ENCODE measurements around the gene ZNF76.

ZNF76 gene

GRCh38 chr6:35228481-35228880 is 31.1 kb upstream of the ZNF76 start:
- H3K27ac Mint-ChIP-seq: no peak overlapping the region
- H3K9me3 Mint-ChIP-seq: no peaks in the 10 kb centered on the region
- H3K36me3 Mint-ChIP-seq: no peaks in the 10 kb centered on the region
- no peaks in the 10 kb centered on the region for H3K27me3 Mint-ChIP-seq
- no peaks in the 10 kb centered on the region for H3K4me1 Mint-ChIP-seq
- H3K4me3 Mint-ChIP-seq: no peak overlapping the region

- Mint-ChIP-seq H3K9me3 (no peaks in the 10 kb centered on the region), H3K4me3 (no peak overlapping the region), H3K27ac (no peak overlapping the region), H3K4me1 (no peaks in the 10 kb centered on the region), H3K36me3 (no peaks in the 10 kb centered on the region), H3K27me3 (no peaks in the 10 kb centered on the region)
Measured at GRCh38 chr6:35229304-35229703, 30.2 kb upstream of the ZNF76 start.

- Mint-ChIP-seq H3K4me1 (no peaks in the 10 kb centered on the region), H3K27me3 (no peaks in the 10 kb centered on the region), H3K27ac (peak overlapping the region; percentile 5), H3K36me3 (no peaks in the 10 kb centered on the region), H3K4me3 (no peak overlapping the region), H3K9me3 (no peaks in the 10 kb centered on the region)
Measured at GRCh38 chr6:35230498-35230897, 29.0 kb upstream of the ZNF76 start.

DNA sequence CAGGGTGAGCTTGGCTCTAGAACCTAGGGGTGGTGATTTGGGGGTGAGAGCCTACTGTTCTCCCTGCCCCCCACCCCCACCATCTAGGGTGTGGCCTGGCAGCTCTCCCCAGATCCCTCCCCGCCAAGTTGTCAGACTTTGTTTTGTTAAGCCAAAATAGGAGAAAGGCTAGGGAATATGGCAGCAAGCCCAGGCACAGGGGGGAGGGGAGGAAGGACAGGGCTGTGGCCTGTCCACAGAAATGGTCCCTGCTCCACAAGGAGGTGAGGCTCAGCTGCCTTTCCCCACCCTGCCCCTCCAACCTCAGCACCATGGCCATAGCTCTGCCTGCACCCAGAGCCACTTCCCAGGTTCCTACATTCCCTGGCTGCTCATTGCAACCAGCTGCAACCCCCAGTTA is 28.6 kb upstream of the ZNF76 start:
- Mint-ChIP-seq H3K27ac (no peak overlapping the region), H3K4me1 (no peaks in the 10 kb centered on the region), H3K9me3 (no peaks in the 10 kb centered on the region), H3K27me3 (no peaks in the 10 kb centered on the region), H3K4me3 (no peak overlapping the region), H3K36me3 (no peaks in the 10 kb centered on the region)

DNA sequence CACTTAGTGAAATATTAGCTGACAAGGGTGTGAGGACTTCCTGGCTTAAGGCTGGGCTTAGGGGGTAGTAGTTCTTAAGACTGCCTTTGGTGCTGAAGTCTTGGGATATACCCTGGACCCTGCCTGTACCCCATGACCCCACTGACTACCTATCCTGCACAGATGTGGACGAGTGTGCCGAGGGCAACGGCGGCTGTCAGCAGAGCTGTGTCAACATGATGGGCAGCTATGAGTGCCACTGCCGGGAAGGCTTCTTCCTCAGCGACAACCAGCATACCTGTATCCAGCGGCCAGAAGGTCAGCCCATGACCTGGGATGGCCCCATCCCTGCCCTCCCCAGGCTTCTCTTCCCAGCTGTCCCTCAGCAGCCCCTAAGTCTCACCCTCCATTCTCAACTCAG is 28.0 kb upstream of the ZNF76 start:
- Mint-ChIP-seq H3K27me3 (no peaks in the 10 kb centered on the region), H3K4me3 (no peak overlapping the region), H3K36me3 (no peaks in the 10 kb centered on the region), H3K9me3 (no peaks in the 10 kb centered on the region), H3K27ac (no peak overlapping the region), H3K4me1 (no peaks in the 10 kb centered on the region)

DNA sequence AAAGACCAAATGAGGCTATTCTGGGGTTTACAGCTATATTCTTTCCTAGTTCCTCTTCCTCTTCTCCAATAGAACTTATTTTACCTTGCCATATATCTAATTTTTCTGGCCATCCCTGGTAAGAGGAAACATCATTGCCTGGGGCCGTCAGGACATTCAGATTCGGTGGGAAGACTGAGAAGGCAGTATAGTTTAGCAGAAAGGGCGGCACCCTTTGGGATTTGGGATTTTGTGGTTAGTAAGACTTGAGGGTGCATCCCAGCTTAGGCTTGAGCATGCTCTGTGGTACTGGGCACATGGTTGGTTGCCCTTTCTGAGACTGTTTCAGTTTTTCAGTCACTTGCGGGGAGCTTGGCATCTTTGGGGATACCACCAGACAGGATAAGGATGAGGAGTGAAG is 24.6 kb upstream of the ZNF76 start:
- Mint-ChIP-seq H3K4me1 (no peaks in the 10 kb centered on the region), H3K36me3 (no peaks in the 10 kb centered on the region), H3K9me3 (no peaks in the 10 kb centered on the region), H3K27ac (no peak overlapping the region), H3K4me3 (no peak overlapping the region), H3K27me3 (no peaks in the 10 kb centered on the region)

DNA sequence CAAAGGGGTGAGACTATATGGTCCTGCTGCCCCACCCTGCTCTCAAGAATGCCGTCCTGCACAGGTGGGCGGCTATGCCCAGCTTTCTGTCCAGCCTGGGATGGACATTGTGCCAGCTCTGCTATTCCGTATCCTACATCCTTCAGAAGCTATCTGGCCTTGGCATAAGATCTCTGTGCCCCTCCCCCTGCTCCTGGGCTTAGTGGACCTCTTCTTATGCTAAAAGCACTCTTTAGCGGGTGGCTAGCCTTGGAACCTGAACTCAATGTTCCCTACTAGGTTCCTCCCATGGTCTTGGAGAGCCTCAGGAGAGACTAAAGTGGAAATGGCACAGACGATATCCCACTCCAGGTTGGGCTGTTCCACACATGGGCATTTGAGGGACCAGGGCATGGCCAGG is 23.3 kb upstream of the ZNF76 start:
- Mint-ChIP-seq H3K4me1 (peaks cover 4% of the 10 kb centered on the region), H3K27ac (no peak overlapping the region), H3K4me3 (no peak overlapping the region), H3K9me3 (no peaks in the 10 kb centered on the region), H3K36me3 (no peaks in the 10 kb centered on the region), H3K27me3 (no peaks in the 10 kb centered on the region)

- H3K27ac Mint-ChIP-seq: no peak overlapping the region
- no peaks in the 10 kb centered on the region for H3K27me3 Mint-ChIP-seq
- H3K4me3 Mint-ChIP-seq: no peak overlapping the region
- H3K36me3 Mint-ChIP-seq: no peaks in the 10 kb centered on the region
- peaks cover 4% of the 10 kb centered on the region for H3K4me1 Mint-ChIP-seq
- H3K9me3 Mint-ChIP-seq: no peaks in the 10 kb centered on the region
Measured at GRCh38 chr6:35237476-35237875, 22.1 kb upstream of the ZNF76 start.

GRCh38 chr6:35238843-35239289 is 20.7 kb upstream of the ZNF76 start:
- H3K4me3 Mint-ChIP-seq: no peak overlapping the region
- no peaks in the 10 kb centered on the region for H3K9me3 Mint-ChIP-seq
- no peak overlapping the region for H3K27ac Mint-ChIP-seq
- H3K4me1 Mint-ChIP-seq: peaks cover 4% of the 10 kb centered on the region
- H3K36me3 Mint-ChIP-seq: no peaks in the 10 kb centered on the region
- H3K27me3 Mint-ChIP-seq: no peaks in the 10 kb centered on the region

- Mint-ChIP-seq H3K4me3 (no peak overlapping the region), H3K27me3 (no peaks in the 10 kb centered on the region), H3K36me3 (peaks cover 2% of the 10 kb centered on the region), H3K9me3 (no peaks in the 10 kb centered on the region), H3K4me1 (peaks cover 4% of the 10 kb centered on the region), H3K27ac (no peak overlapping the region)
Measured at GRCh38 chr6:35239581-35239980, 20.0 kb upstream of the ZNF76 start.

DNA sequence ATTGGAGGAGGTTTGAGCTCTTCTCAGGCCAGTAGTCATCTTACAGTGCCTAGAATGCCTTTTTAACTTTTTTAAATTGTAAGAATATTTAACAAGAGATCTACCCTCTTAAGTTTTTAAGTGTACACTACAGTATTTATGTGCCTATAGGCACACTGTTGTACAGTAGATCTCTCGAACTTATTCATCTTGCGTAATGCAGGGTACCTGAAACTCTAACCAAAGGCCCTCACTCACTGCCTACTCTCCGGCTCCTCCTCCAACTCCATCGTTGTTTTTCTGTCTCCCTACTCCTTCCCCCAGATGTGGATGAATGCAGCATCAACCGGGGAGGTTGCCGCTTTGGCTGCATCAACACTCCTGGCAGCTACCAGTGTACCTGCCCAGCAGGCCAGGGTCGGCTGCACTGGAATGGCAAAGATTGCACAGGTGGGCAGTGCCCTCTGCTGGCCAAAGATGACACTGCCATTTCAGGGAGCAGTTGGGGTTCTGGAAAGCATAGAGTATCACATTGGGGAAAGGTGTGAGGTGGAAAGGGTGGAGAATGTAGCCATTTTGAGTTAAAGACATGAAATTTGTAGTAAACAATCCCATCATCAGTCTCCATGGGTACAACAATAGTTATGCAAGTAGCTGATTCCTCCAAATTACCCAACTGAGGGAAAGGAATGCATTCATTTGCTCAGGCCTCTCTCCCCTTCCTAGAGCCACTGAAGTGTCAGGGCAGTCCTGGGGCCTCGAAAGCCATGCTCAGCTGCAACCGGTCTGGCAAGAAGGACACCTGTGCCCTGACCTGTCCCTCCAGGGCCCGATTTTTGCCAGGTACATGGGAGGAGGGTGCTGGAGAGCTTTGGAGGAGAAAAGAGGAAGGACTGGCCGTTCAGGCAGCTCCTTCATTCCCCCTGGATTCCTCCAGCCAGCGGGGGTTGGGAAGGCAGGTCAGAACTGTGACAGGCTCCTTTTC is 18.4 kb upstream of the ZNF76 start:
- no peaks in the 10 kb centered on the region for H3K27me3 Mint-ChIP-seq
- H3K36me3 Mint-ChIP-seq: peaks cover 7% of the 10 kb centered on the region
- no peak overlapping the region for H3K4me3 Mint-ChIP-seq
- peaks cover 4% of the 10 kb centered on the region for H3K4me1 Mint-ChIP-seq
- no peaks in the 10 kb centered on the region for H3K9me3 Mint-ChIP-seq
- no peak overlapping the region for H3K27ac Mint-ChIP-seq

GRCh38 chr6:35242486-35242885 is 17.0 kb upstream of the ZNF76 start:
- Mint-ChIP-seq H3K9me3 (no peaks in the 10 kb centered on the region), H3K36me3 (peaks cover 7% of the 10 kb centered on the region), H3K27ac (no peak overlapping the region), H3K4me3 (no peak overlapping the region), H3K27me3 (no peaks in the 10 kb centered on the region), H3K4me1 (peaks cover 4% of the 10 kb centered on the region)

- no peaks in the 10 kb centered on the region for H3K27me3 Mint-ChIP-seq
- H3K4me1 Mint-ChIP-seq: peaks cover 7% of the 10 kb centered on the region
- H3K9me3 Mint-ChIP-seq: no peaks in the 10 kb centered on the region
- H3K36me3 Mint-ChIP-seq: peaks cover 7% of the 10 kb centered on the region
- H3K27ac Mint-ChIP-seq: no peak overlapping the region
- no peak overlapping the region for H3K4me3 Mint-ChIP-seq
Measured at GRCh38 chr6:35242906-35243305, 16.6 kb upstream of the ZNF76 start.

- no peak overlapping the region for H3K27ac Mint-ChIP-seq
- H3K4me1 Mint-ChIP-seq: peaks cover 11% of the 10 kb centered on the region
- no peaks in the 10 kb centered on the region for H3K9me3 Mint-ChIP-seq
- no peak overlapping the region for H3K4me3 Mint-ChIP-seq
- no peaks in the 10 kb centered on the region for H3K27me3 Mint-ChIP-seq
- H3K36me3 Mint-ChIP-seq: peaks cover 7% of the 10 kb centered on the region
Measured at GRCh38 chr6:35243386-35243958, 16.1 kb upstream of the ZNF76 start.

DNA sequence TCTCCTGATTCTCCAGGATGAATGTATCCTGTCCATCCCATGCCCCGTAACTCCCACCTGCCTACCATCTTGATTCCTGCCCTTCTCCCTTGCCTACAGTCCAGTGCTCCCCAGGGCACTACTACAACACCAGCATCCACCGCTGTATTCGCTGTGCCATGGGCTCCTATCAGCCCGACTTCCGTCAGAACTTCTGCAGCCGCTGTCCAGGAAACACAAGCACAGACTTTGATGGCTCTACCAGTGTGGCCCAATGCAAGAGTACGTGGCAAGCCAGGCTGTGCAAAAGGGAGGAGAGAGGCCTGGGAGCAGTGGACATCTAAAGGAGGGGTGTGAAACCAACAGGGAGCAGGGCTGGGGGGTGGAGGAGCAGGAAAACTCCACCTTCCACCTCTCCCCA is 15.0 kb upstream of the ZNF76 start:
- no peaks in the 10 kb centered on the region for H3K9me3 Mint-ChIP-seq
- H3K4me1 Mint-ChIP-seq: peaks cover 16% of the 10 kb centered on the region
- no peaks in the 10 kb centered on the region for H3K27me3 Mint-ChIP-seq
- H3K27ac Mint-ChIP-seq: no peak overlapping the region
- no peak overlapping the region for H3K4me3 Mint-ChIP-seq
- peaks cover 7% of the 10 kb centered on the region for H3K36me3 Mint-ChIP-seq

DNA sequence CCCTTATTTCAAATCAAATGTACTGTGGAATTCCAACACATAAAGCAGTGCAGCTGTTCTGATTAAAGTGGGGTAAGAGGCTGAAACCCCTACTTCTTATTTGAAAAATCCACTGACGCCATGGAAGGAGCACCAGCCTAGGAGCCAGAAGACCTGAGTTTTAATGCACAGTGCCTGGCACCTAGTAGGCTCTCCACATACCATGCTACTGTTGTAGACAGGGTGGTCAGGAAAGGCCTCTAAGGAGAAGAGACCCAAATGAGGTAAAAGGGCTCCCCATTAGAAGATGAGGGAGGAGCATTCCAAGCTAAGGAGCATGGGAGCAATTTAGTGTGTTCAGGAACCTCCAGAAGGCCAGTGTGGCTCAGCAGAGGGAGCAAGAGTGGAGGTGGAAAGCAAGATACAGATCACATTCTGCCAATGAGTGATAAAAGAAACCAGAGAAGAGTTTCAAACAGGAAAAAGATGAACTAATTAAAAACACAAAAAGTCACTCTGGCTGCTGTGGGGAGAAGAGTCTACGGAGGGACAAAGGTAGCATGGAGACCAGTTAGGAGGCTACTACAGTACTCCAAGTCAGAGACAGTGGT is 11.8 kb upstream of the ZNF76 start:
- Mint-ChIP-seq H3K27me3 (no peaks in the 10 kb centered on the region), H3K4me1 (peaks cover 12% of the 10 kb centered on the region), H3K27ac (peak overlapping the region; percentile 13), H3K36me3 (peaks cover 7% of the 10 kb centered on the region), H3K9me3 (no peaks in the 10 kb centered on the region), H3K4me3 (no peak overlapping the region)

Data from activated naive CD4-positive, alpha-beta T cell treated with anti-CD3 and anti-CD28 coated beads, Interleukin-2, amount 50 U/mL, for 24 hours (primary cell).